AG04449 (cell line): ENCODE measurements around the gene CCNDBP1.

Experiments used
- CTCF ChIA-PET: fragments of 350-600 bp; formaldehyde crosslinking; extraction: SDS; loops from one replicate; lab custom pipeline; 2021; ENCODE audit warnings: antibody characterized with exemption; lab: Yijun Ruan, JAX
- POLR2A ChIA-PET: fragments of 400-600, 350-600 bp; formaldehyde crosslinking; extraction: SDS; loops from one replicate; lab custom pipeline; 2020; ENCODE audit warnings: antibody characterized with exemption, inconsistent platforms; lab: Yijun Ruan, JAX
- DNase-seq: peaks from one replicate; pipeline ENCODE4 v3.0.0-alpha.2; 2010; ENCODE audit warnings: low read depth, low spot score
- H3K4me3 ChIP-seq: 2 replicates; pipeline ENCODE4 v1.5.1; 2011; ENCODE audit warnings: low read depth, mild to moderate bottlenecking, control low read depth, low read length
- CTCF ChIP-seq: IDR thresholded peaks from one replicate; pipeline ENCODE4 v1.5.1; 2011; ENCODE audit warnings: mild to moderate bottlenecking, moderate library complexity, low read length, control low read depth, inconsistent platforms; ENCODE audit not compliant: insufficient read depth; ENCODE audit errors: missing control alignments

CCNDBP1 gene

GRCh38 chr15:43246261-43246774, 61.1 kb downstream of the CCNDBP1 start:
- CTCF ChIA-PET, result interaction anchor here (0.9 to 2.6 kb wide), 5 partner anchors 14 to 40 kb away, joined by 3 to 12 read pairs (median 8); no protein-coding TSS in a partner anchor
- TF ChIP-seq CTCF, result no peak
- no peak for DNase-seq
- no peak overlapping the region for H3K4me3 ChIP-seq
- POLR2A ChIA-PET, result no interaction called here
